ENCODE data around the gene OR13J1.

GRCh38 chr9:35835216-35835632 lies 35.0 kb downstream of the OR13J1 start:
- TF ChIP-seq REST (IDR thresholded peaks at IDR 0.05) (no peak), POLR2A (IDR thresholded peaks at IDR 0.05; ENCODE audit: low read length) (no peak), RFX5 (IDR thresholded peaks at IDR 0.05) (no peak), CTCF (IDR thresholded peaks at IDR 0.05) (no peak; the same call in 2 of the 3 replicates), EP300 (IDR thresholded peaks at IDR 0.05) (no peak), MAX (IDR thresholded peaks at IDR 0.05) (no peak), JUNB (IDR thresholded peaks at IDR 0.05) (no peak), MYC (IDR thresholded peaks at IDR 0.05; ENCODE audit: borderline replicate concordance, low read length) (no peak), BHLHE40 (IDR thresholded peaks at IDR 0.05; ENCODE audit: low read depth, low read length) (no peak), HES2 (IDR thresholded peaks at IDR 0.05) (no peak)

Data from A549 (cell line).